Left kidney (tissue), 2 donors: ENCODE results near the gene AKAP6. TPM values are rescaled to one million over a fixed set of nuclear protein-coding genes. Genes with fewer than 3 reads are reported as not detected.

Source experiments
- DNase-seq: peaks from one replicate; pipeline ENCODE4 v3.0.0-alpha.2; 2013
- polyA plus RNA-seq: library from polyadenylated mRNA; unstranded; fragments of 120-200 nt; gene quantifications from one replicate; pipeline ENCODE4 v1.2.1, GENCODE V29; 2013; ENCODE audit not compliant: insufficient read length

Gene AKAP6
- polyA plus RNA-seq, 1 donor: 2.9 TPM

DNA sequence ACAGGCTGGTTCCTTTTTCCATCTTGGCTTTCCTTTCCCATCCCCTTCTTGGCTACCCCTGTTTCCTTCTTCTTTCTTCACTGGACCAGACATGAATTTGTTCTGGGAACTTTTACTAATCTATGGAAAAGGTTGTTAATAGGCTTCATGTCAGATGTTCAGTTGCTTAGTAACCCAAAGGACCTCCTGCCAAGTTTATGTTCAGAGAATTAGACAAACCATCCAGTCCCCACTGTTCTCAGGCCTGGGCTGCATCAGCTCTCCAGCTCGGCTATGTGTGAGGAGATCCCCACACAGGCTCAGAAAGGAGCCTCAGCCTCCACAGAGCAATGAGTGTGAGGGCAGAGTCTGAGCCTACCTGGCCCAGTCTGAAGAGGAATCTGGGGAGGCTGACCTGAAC, 78.0 kb downstream of the AKAP6 start:
- DNase-seq: no peak

DNA sequence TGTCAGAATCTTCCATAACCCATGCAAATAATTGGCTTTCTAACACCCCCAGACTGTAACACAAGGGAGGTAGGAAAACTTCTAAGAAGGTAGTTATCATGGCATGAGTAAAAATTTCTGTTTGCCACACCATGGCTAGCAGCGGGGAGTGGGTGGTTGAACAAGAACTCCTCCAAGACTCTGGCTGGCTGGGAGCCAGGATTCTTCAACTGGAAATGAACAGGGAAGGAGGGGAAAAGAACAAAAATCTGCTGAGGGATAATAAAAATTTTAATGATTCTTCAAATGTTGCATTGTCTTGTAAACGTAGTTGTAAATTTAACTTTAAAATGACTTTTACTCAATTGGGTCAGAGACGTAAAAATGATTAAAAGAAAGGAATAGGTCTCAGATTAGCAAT, 78.9 kb downstream of the AKAP6 start:
- peak; percentile 32 for DNase-seq

GRCh38 chr14:32412103-32412502, 83.0 kb downstream of the AKAP6 start:
- no peak for DNase-seq

DNA sequence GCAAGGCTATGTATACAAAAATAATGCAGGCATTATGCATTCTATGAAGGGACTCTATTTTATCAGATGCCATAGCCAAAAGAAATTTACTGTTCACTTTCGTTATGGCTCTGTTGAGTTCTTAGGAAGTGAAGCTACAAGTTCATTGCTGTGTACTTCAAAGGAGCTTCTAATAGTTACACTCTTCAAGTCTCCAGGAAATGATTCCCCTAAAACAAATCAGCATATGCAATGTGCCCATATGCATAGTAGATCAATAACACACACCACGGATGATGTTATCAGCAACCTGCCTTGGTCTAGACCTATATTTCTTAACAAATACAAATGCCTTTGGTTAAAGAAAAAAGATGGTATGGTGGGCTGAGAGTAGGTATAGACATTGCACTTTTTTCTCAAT, 83.4 kb downstream of the AKAP6 start:
- no peak for DNase-seq

GRCh38 chr14:32413967-32414640, 85.0 kb downstream of the AKAP6 start:
- DNase-seq: no peak

GRCh38 chr14:32414808-32415255, 85.7 kb downstream of the AKAP6 start:
- DNase-seq: no peak

DNA sequence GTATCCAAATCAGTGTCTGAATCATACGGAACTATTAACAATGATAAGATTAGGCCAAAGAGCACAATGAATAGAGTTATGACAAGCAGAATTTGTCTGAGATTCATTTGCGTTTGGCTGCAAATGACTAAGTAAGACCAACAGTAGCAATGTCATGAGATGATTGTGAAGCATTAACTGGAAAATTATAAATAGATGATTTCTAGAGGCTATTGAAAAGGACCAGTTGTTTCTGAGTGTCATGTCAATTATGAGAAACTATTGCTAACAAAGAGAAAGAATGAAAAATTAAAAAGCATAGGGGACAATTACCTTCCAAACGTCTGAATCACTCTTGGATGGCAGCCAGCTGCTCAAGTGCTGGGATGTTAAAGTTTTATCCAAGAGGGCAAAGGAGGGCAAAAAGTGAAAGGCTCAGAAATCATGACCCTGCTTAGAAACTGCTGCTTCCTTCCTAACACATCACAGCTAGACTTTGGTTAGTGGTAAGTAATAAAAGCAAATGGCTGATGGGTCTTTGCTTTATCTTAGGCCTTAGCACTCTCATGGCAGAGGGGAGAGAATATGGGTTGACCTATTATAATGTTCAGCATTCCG, 89.0 kb downstream of the AKAP6 start:
- no peak for DNase-seq

DNA sequence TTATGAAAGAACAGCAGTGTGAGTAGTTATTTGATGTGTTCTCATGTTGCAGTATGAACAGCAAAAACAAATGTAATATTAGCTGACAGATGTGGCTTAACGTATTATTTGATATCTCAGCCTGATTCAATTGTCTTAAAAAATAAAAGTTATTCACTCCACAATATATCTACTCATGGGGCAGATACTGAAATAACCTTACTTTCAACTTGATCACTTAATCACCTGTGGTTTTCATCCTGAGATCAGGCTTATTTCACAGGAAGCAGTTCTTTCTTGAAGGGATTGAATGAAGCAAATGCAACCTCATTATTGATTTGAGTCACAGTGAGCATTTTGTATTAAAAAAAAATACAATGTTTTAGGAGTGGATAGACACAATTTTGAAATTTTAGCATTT, 90.3 kb downstream of the AKAP6 start:
- DNase-seq: no peak

DNA sequence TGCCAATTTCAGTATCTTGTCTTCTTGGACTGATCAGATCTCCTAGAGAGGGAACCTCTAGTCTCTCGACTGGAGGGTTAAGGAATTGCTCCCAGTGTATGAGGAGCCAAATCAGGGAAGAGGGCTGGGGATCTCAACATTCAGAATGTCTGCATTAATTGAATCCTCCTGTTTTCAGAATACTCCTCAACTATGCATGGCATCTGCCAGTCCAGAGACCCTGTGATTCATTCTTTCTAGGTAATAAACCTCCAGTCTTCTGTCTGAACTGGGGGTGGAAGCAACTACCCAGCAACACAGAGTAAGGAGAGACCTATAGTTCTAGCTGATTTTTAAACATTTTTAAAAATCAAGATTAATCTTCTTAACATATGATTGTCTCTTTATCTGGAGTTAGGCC, 92.7 kb downstream of the AKAP6 start:
- DNase-seq: no peak

- DNase-seq: no peak
These were observed 93.3 kb downstream of the AKAP6 start for GRCh38 chr14:32422440-32422839.

DNA sequence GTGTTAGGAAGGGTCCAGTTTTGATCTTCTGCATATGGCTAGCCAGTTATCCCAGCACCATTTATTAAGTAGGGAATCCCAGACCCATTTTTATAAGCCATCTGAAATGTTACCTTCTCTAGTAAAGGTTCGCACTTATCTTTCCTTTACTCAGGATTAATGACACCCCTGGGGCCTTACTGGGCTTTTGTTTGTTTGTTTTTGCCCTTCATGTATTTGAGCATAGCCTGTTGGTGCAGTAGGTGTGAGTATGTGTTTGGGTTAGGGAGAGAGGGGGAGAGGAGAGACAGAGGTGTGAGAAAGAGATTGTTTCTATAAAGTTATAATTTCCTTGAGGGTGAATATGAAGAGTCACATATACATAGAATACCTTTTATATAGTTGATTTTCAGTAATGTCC, 96.9 kb downstream of the AKAP6 start:
- no peak for DNase-seq

- DNase-seq: no peak
These were observed 97.7 kb downstream of the AKAP6 start for GRCh38 chr14:32426586-32427388.

- DNase-seq: no peak
These were observed 98.8 kb downstream of the AKAP6 start for GRCh38 chr14:32427726-32428528.

GRCh38 chr14:32428875-32429274, 99.8 kb downstream of the AKAP6 start:
- DNase-seq: no peak

- DNase-seq: no peak
These were observed 101.2 kb downstream of the AKAP6 start for GRCh38 chr14:32430326-32430725.

GRCh38 chr14:32432813-32433538, 103.9 kb downstream of the AKAP6 start:
- DNase-seq: no peak

DNA sequence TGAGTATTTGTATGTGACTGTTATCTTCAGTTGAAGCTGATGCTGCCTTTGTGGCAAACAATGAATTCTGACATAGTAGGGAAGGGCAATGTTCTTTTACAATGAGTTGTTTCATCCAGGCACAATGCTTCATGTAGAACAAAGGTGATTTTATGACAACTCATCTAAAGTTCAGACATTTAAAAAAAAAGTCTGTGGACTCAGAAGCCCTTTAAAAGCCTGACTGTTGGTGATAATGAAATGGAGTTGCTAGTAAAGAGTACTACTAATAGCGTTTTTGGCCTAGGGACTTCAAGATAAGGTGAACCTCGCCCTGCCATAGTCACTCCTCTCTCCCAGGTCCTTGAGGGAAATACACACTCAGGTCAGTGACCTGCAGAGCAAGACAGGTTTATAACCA, 105.1 kb downstream of the AKAP6 start:
- no peak for DNase-seq

DNA sequence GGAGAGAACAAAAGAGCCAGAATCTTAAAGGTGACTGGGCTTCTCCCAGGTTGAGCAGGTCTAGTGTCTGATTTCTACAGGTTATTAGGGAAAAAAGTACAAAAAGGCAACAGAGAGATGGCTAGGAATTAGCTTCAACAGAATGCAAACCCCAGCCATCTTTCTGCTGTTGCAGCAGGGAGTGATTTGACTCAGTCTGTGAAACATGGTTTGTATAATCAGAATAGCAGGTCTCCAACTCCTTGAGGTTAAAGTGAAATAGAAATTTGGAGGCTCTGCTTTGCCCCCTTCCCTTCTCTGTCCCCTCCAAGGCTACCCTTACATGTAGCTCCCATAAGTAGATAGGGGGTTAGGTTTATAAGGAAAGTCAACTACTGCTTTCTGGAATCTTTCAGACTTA, 105.8 kb downstream of the AKAP6 start:
- DNase-seq: no peak

- DNase-seq: no peak
These were observed 106.3 kb downstream of the AKAP6 start for GRCh38 chr14:32435411-32435810.

DNA sequence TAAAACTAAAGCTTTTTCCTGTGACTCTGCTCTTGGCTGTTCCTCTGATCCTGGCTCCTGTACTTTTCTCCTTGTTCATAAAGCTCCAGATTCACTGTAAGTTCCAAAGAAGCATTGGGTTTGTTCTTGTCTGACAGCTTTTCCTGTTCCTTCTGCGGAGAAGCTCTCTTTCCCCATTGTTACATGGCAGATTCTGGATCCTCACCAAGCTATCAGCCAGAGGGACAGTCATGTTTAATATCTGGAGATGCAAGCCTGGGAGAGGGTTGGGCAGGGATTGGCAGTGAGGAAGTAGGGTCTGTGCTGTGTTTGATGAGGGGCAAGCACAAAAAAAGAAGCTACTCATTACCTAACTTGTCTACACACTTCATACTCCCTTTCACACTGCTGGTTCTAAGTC, 107.9 kb downstream of the AKAP6 start:
- DNase-seq: no peak

- DNase-seq: no peak
These were observed 109.4 kb downstream of the AKAP6 start for GRCh38 chr14:32438517-32438916.
